Ishikawa (cell line): ENCODE results near the gene FGF11.

Experiments
- EP300 ChIP-seq: IDR thresholded peaks from 2 replicates; pipeline ENCODE4 v1.6.1; 2012; ENCODE audit warnings: borderline replicate concordance
- FOXM1 ChIP-seq: IDR thresholded peaks from 2 replicates; pipeline ENCODE4 v1.6.1; 2012; ENCODE audit warnings: low read depth, borderline replicate concordance
- NFIC ChIP-seq: IDR thresholded peaks from 2 replicates; pipeline ENCODE4 v1.6.1; 2012
- REST ChIP-seq: IDR thresholded peaks from 2 replicates; pipeline ENCODE4 v1.6.1; 2012; ENCODE audit warnings: low read depth, mild to moderate bottlenecking
- YY1 ChIP-seq: IDR thresholded peaks from 2 replicates; pipeline ENCODE4 v1.6.1; 2012; ENCODE audit warnings: low read depth

- TF ChIP-seq NFIC: no peak
- TF ChIP-seq FOXM1: no peak
- TF ChIP-seq EP300: no peak
- no peak for TF ChIP-seq YY1
- no peak for TF ChIP-seq REST
Measured at GRCh38 chr17:7432296-7432695, 7.0 kb upstream of the FGF11 start.
